ENCODE measurements around the gene DDIT3. TPM values are rescaled to one million over a fixed set of nuclear protein-coding genes. Genes with fewer than 3 reads are reported as not detected.

The DDIT3 gene
- total RNA-seq, 1 experiment from 2014 or later, result 15.6 TPM

- no TSS peak for BruUV-seq (replicated peaks)
- Histone ChIP-seq H3K9me3 (ENCODE audit: insufficient read depth, low read depth) (no peaks in the 10 kb centered on the region), H2AFZ (peak overlapping the region; percentile 9; the same call in 1 of the 2 replicates), H3K36me3 (ENCODE audit: low read depth) (peaks cover 43% of the 10 kb centered on the region), H4K20me1 (ENCODE audit: insufficient read depth) (peaks cover 33% of the 10 kb centered on the region), H3F3A (ENCODE audit: insufficient read depth, low read depth) (peaks cover 35% of the 10 kb centered on the region; the same call in 1 of the 2 replicates), H3K79me2 (ENCODE audit: low read depth) (peaks cover 41% of the 10 kb centered on the region), H3K27me3 (ENCODE audit: insufficient read depth, low read depth) (no peaks in the 10 kb centered on the region), H3K4me1 (replicated peaks; ENCODE audit: insufficient read depth) (no peaks in the 10 kb centered on the region; the same call in 1 of the 2 replicates), H3K9me2 (ENCODE audit: insufficient read depth) (no peaks in the 10 kb centered on the region), H3K4me2 (peak overlapping the region; percentile 98), H3K27ac (peak overlapping the region; percentile 73), H3K4me3 (peak overlapping the region; percentile 97)
- TF ChIP-seq CTCF (conservative IDR thresholded peaks at IDR 0.05) (no peak), EZH2 (IDR thresholded peaks at IDR 0.05; ENCODE audit: low read depth) (no peak)
- intact Hi-C loops (cut with micrococcal nuclease; ENCODE audit: unreplicated experiment), result no loop called here
- ChIA-PET POLR2A (ENCODE audit: unreplicated experiment) (no interaction called here), CTCF (interaction anchor here (0.6 to 0.7 kb wide), 2 partner anchors 32 to 356 kb away, joined by 3 to 11 read pairs; no protein-coding TSS in a partner anchor)
- DNase-seq, result no peak
These were observed 31.7 kb downstream of the DDIT3 start for GRCh38 chr12:57488402-57489156.

DNA sequence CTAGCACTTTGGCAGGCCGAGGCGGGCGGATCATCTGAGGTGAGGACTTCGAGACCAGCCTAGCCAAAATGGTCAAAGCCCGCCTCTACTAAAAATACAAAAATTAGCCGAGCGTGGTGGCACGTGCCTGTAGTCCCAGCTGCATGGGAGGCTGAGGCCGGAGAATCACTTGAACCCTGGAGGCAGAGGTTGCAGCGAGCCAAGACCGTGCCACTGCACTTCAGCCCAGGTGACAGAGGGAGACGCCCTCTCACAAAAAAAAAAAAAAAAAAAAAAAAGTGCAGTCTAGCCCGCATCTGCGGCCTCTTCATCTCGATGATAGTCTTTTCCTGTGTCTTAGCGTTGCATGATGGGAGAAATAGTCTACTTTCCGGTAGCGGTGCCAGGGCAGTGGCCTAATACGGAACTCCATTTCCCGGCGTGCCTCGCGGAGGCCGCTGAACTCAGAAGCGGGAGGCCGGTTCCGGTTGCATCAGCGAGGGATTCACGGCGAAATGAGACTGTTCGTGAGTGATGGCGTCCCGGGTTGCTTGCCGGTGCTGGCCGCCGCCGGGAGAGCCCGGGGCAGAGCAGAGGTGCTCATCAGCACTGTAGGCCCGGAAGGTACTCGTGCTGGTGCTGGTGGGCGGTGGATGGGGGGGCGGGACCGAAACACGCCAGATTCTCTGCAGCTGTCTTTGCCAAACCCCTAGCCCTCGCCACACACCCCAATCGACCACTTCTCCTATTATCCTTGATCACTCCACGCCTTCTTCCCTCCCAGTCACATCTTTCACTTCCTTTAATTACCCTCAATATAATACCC is 32.5 kb downstream of the DDIT3 start, which contains the start of gene MARS1:
Gene MARS1 (plus strand): TSS at position 472 of the 805 bp plus-strand sequence. CDS start 23 bp downstream, at position 495.
- H3F3A ChIP-seq (ENCODE audit: insufficient read depth, low read depth), result peaks cover 39% of the 10 kb centered on the region; the same call in 1 of the 2 replicates
- H3K9me2 ChIP-seq (ENCODE audit: insufficient read depth), result no peaks in the 10 kb centered on the region
- DNase-seq, result peak; percentile 87 to 95
- H3K4me1 ChIP-seq (replicated peaks; ENCODE audit: insufficient read depth), result no peaks in the 10 kb centered on the region; the same call in 1 of the 2 replicates
- intact Hi-C loops (cut with micrococcal nuclease; ENCODE audit: unreplicated experiment), result no loop called here
- BruUV-seq (replicated peaks), result no TSS peak
- ChIA-PET CTCF (interaction anchor here (0.6 kb wide), 1 partner anchor 829 kb away, joined by 3 read pairs; no protein-coding TSS in a partner anchor), POLR2A (ENCODE audit: unreplicated experiment) (no interaction called here)
- H3K4me3 ChIP-seq, result peak within 1 kb of the TSS; percentile 97
- H3K27me3 ChIP-seq (ENCODE audit: insufficient read depth, low read depth), result no peaks in the 10 kb centered on the region
- H4K20me1 ChIP-seq (ENCODE audit: insufficient read depth), result peaks cover 30% of the 10 kb centered on the region
- TF ChIP-seq CTCF (conservative IDR thresholded peaks at IDR 0.05) (no peak), EZH2 (IDR thresholded peaks at IDR 0.05; ENCODE audit: low read depth) (no peak)
- H3K36me3 ChIP-seq (ENCODE audit: low read depth), result peaks cover 41% of the 10 kb centered on the region
- peak within 1 kb of the TSS; percentile 98 for H3K4me2 ChIP-seq
- peaks cover 39% of the 10 kb centered on the region for H3K79me2 ChIP-seq (ENCODE audit: low read depth)
- H3K27ac ChIP-seq, result peak within 1 kb of the TSS; percentile 73
- H3K9me3 ChIP-seq (ENCODE audit: insufficient read depth, low read depth), result no peaks in the 10 kb centered on the region
- peak within 1 kb of the TSS; percentile 9; the same call in 1 of the 2 replicates for H2AFZ ChIP-seq

GRCh38 chr12:57487055-57487596 is 33.2 kb downstream of the DDIT3 start:
- H3F3A ChIP-seq (ENCODE audit: insufficient read depth, low read depth), result peaks cover 34% of the 10 kb centered on the region; the same call in 1 of the 2 replicates
- H4K20me1 ChIP-seq (ENCODE audit: insufficient read depth), result peaks cover 27% of the 10 kb centered on the region
- peak overlapping the region; percentile 97; the same call in 1 of the 2 replicates for H3K4me3 ChIP-seq
- peak overlapping the region; percentile 49; the same call in 1 of the 2 replicates for H3K4me2 ChIP-seq
- TF ChIP-seq CTCF (conservative IDR thresholded peaks at IDR 0.05), result no peak
- TF ChIP-seq EZH2 (IDR thresholded peaks at IDR 0.05; ENCODE audit: low read depth), result no peak
- no peak overlapping the region for H2AFZ ChIP-seq
- no peaks in the 10 kb centered on the region; the same call in 1 of the 2 replicates for H3K4me1 ChIP-seq (replicated peaks; ENCODE audit: insufficient read depth)
- H3K9me2 ChIP-seq (ENCODE audit: insufficient read depth), result no peaks in the 10 kb centered on the region
- intact Hi-C loops (cut with micrococcal nuclease; ENCODE audit: unreplicated experiment), result no loop called here
- peaks cover 34% of the 10 kb centered on the region for H3K36me3 ChIP-seq (ENCODE audit: low read depth)
- ChIA-PET CTCF (interaction anchor here (0.6 kb wide), 1 partner anchor 828 kb away, joined by 3 read pairs; no protein-coding TSS in a partner anchor), POLR2A (ENCODE audit: unreplicated experiment) (no interaction called here)
- peaks cover 37% of the 10 kb centered on the region for H3K79me2 ChIP-seq (ENCODE audit: low read depth)
- H3K27ac ChIP-seq, result no peak overlapping the region
- no TSS peak for BruUV-seq (replicated peaks)
- no peaks in the 10 kb centered on the region for H3K27me3 ChIP-seq (ENCODE audit: insufficient read depth, low read depth)
- H3K9me3 ChIP-seq (ENCODE audit: insufficient read depth, low read depth), result no peaks in the 10 kb centered on the region
- no peak for DNase-seq
